Measurements from ENCODE around the gene TBC1D4.

DNA sequence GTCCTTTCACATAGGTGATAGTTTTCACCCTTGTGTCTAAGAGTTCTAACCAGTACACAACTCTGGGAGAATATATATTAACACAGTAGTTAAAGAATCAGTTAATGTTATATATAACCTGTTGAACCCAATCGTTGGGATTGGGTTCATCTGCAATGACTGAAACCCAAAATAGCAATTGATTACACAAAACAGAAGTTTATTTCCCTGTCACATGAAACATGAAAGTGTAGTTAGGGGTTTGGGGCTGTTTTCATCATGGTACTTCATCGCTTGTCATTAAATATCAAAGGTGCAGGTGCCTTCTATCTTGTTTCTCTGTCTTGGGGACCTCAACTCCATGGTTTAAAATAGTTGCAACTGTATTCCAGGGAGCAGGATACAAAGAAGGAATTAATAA lies 106.6 kb downstream of the TBC1D4 start:
- TF ChIP-seq, protein P1, sequence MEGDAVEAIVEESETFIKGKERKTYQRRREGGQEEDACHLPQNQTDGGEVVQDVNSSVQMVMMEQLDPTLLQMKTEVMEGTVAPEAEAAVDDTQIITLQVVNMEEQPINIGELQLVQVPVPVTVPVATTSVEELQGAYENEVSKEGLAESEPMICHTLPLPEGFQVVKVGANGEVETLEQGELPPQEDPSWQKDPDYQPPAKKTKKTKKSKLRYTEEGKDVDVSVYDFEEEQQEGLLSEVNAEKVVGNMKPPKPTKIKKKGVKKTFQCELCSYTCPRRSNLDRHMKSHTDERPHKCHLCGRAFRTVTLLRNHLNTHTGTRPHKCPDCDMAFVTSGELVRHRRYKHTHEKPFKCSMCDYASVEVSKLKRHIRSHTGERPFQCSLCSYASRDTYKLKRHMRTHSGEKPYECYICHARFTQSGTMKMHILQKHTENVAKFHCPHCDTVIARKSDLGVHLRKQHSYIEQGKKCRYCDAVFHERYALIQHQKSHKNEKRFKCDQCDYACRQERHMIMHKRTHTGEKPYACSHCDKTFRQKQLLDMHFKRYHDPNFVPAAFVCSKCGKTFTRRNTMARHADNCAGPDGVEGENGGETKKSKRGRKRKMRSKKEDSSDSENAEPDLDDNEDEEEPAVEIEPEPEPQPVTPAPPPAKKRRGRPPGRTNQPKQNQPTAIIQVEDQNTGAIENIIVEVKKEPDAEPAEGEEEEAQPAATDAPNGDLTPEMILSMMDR (IDR thresholded peaks at IDR 0.05), result no peak
- no peak for TF ChIP-seq POLR2A (IDR thresholded peaks at IDR 0.05)
- TF ChIP-seq POLR2AphosphoS5 (IDR thresholded peaks at IDR 0.05), result no peak
